IMR-90 (cell line): ENCODE measurements around the gene PSMD1. TPM values are rescaled to one million over a fixed set of nuclear protein-coding genes. Genes with fewer than 3 reads are reported as not detected.

ENCODE experiments used
- ATAC-seq: fragments of 200-7000 bp; cut with Tn5 transposase; 2 replicates; pipeline ENCODE4 v1.9.1; 2020; ENCODE audit warnings: low read depth, mild to moderate bottlenecking, moderate library complexity
- BruUV-seq: library from RNA; stranded (reverse); fragments of 400-500 nt; replicated peaks from 2 replicates; lab custom pipeline; 2021; lab: Mats Ljungman, UMichigan
- CTCF ChIA-PET: fragments of 300-600 bp; formaldehyde crosslinking; extraction: SDS; loops from one replicate; lab custom pipeline; 2021; ENCODE audit warnings: antibody characterized with exemption; lab: Yijun Ruan, JAX
- POLR2A ChIA-PET: fragments of 300-600 bp; sonication (Branson Sonifier 250); formaldehyde crosslinking; loops from one replicate; lab custom pipeline; 2022; ENCODE audit warnings: antibody characterized with exemption; ENCODE audit not compliant: unreplicated experiment; lab: Charles Lee
- DNase-seq: peaks from one replicate; pipeline ENCODE4 v3.0.0; 2013
- H2AFZ ChIP-seq: replicated peaks from 2 replicates; pipeline ENCODE3; 2013; ENCODE audit warnings: low read length, mild to moderate bottlenecking; ENCODE audit not compliant: poor library complexity
- H2AK5ac ChIP-seq: 2 replicates; pipeline ENCODE4 v1.6.1; 2013; ENCODE audit warnings: low read depth, low read length, inconsistent platforms
- H2AK9ac ChIP-seq: replicated peaks from 2 replicates; pipeline ENCODE3; 2013; ENCODE audit warnings: mild to moderate bottlenecking, low read depth, low read length, moderate library complexity; ENCODE audit not compliant: poor library complexity
- H2BK120ac ChIP-seq: 2 replicates; pipeline ENCODE4 v1.6.1; 2013; ENCODE audit warnings: low read depth, low read length, inconsistent platforms
- H2BK15ac ChIP-seq: 3 replicates; pipeline ENCODE4 v1.6.1; 2013; ENCODE audit warnings: low read depth, low read length, inconsistent platforms
- H2BK20ac ChIP-seq: 2 replicates; pipeline ENCODE4 v1.6.1; 2013; ENCODE audit warnings: low read depth, mild to moderate bottlenecking, inconsistent platforms, low read length, moderate library complexity
- H2BK5ac ChIP-seq: 2 replicates; pipeline ENCODE4 v1.6.1; 2013; ENCODE audit warnings: mild to moderate bottlenecking, low read depth, low read length, inconsistent platforms; ENCODE audit not compliant: poor library complexity, severe bottlenecking
- H3K14ac ChIP-seq: replicated peaks from 2 replicates; pipeline ENCODE4 v1.6.1; 2013; ENCODE audit warnings: low read depth, low read length, inconsistent platforms
- H3K18ac ChIP-seq: 2 replicates; pipeline ENCODE4 v1.6.1; 2013; ENCODE audit warnings: low read depth, low read length, control low read depth
- H3K23ac ChIP-seq: 2 replicates; pipeline ENCODE4 v1.6.1; 2013; ENCODE audit warnings: low read depth, low read length, inconsistent platforms
- H3K27ac ChIP-seq: 2 replicates; pipeline ENCODE4 v1.5.1; 2013; ENCODE audit warnings: mild to moderate bottlenecking, control low read depth, low read length; ENCODE audit not compliant: insufficient read depth
- H3K27me3 ChIP-seq: 2 replicates; pipeline ENCODE4 v1.6.1; 2013; ENCODE audit warnings: low read length; ENCODE audit not compliant: control insufficient read depth, insufficient read depth
- H3K36me3 ChIP-seq: 2 replicates; pipeline ENCODE4 v1.6.1; 2013; ENCODE audit warnings: low read length, mixed read lengths; ENCODE audit not compliant: control insufficient read depth, insufficient read depth
- H3K4ac ChIP-seq: 2 replicates; pipeline ENCODE4 v1.6.1; 2013; ENCODE audit warnings: low read depth, low read length, inconsistent platforms
- H3K4me1 ChIP-seq: 2 replicates; pipeline ENCODE4 v1.6.1; 2013; ENCODE audit warnings: low read length, mixed read lengths; ENCODE audit not compliant: control insufficient read depth, insufficient read depth
- H3K4me2 ChIP-seq: 2 replicates; pipeline ENCODE4 v1.6.1; 2013; ENCODE audit warnings: low read depth, mild to moderate bottlenecking, control low read depth, low read length, moderate library complexity
- H3K4me3 ChIP-seq: 2 replicates; pipeline ENCODE4 v1.5.1; 2013; ENCODE audit warnings: low read depth, mild to moderate bottlenecking, control low read depth, low read length, moderate library complexity; ENCODE audit not compliant: insufficient read depth
- H3K56ac ChIP-seq: 2 replicates; pipeline ENCODE4 v1.6.1; 2013; ENCODE audit warnings: low read length, inconsistent platforms; ENCODE audit not compliant: insufficient read depth; ENCODE audit errors: extremely low read depth
- H3K79me1 ChIP-seq, 2 experiments: 2 replicates each; pipeline ENCODE4 v1.6.1; 2013; ENCODE audit warnings: low read length in 2 of 2, inconsistent platforms in 1 of 2, low read depth in 1 of 2
- H3K9ac ChIP-seq: 2 replicates; pipeline ENCODE4 v1.6.1; 2013; ENCODE audit warnings: low read depth, low read length, control low read depth
- H3K9me1 ChIP-seq: 2 replicates; pipeline ENCODE4 v1.6.1; 2013; ENCODE audit warnings: low read length, inconsistent platforms; ENCODE audit not compliant: insufficient read depth
- H3K9me3 ChIP-seq: 2 replicates; pipeline ENCODE4 v1.6.1; 2013; ENCODE audit warnings: low read length; ENCODE audit not compliant: control insufficient read depth, insufficient read depth
- H4K20me1 ChIP-seq: 2 replicates; pipeline ENCODE4 v1.6.1; 2013; ENCODE audit warnings: low read length, inconsistent platforms; ENCODE audit not compliant: insufficient read depth
- H4K5ac ChIP-seq: 2 replicates; pipeline ENCODE4 v1.6.1; 2013; ENCODE audit warnings: mild to moderate bottlenecking, low read depth, low read length, control low read depth
- H4K8ac ChIP-seq, 2 experiments: 2 replicates each; pipeline ENCODE4 v1.6.1; 2013; ENCODE audit warnings: low read depth in 2 of 2, low read length in 2 of 2, control low read depth in 1 of 2, inconsistent platforms in 1 of 2
- H4K91ac ChIP-seq: 2 replicates; pipeline ENCODE4 v1.6.1; 2013; ENCODE audit warnings: low read depth, low read length, inconsistent platforms; ENCODE audit not compliant: insufficient read depth
- BHLHE40 ChIP-seq: fragments of 150-350 bp; IDR thresholded peaks from 2 replicates; pipeline ENCODE4 v1.6.1; 2016; ENCODE audit warnings: mild to moderate bottlenecking, low read depth, low read length
- CHD1 ChIP-seq: IDR thresholded peaks from 2 replicates; pipeline ENCODE4 v1.6.1; 2012; ENCODE audit warnings: low read depth, low read length, improper control_type of control experiment
- FOS ChIP-seq: fragments of 150-350 bp; IDR thresholded peaks from 2 replicates; pipeline ENCODE4 v1.6.1; 2016; ENCODE audit warnings: low read depth, low read length
- MAFK ChIP-seq: IDR thresholded peaks from 2 replicates; pipeline ENCODE4 v1.6.1; 2012; ENCODE audit warnings: low read depth, low read length, improper control_type of control experiment
- MAZ ChIP-seq: IDR thresholded peaks from 2 replicates; pipeline ENCODE4 v1.6.1; 2012; ENCODE audit warnings: low read depth, mild to moderate bottlenecking, low read length, improper control_type of control experiment, moderate library complexity, borderline replicate concordance
- MXI1 ChIP-seq: IDR thresholded peaks from 2 replicates; pipeline ENCODE4 v1.6.1; 2012; ENCODE audit warnings: low read depth, mild to moderate bottlenecking, low read length, moderate library complexity, borderline replicate concordance
- POLR2A ChIP-seq: IDR thresholded peaks from 2 replicates; pipeline ENCODE4 v1.6.1; 2012; ENCODE audit warnings: mild to moderate bottlenecking, low read depth, low read length
- RAD21 ChIP-seq: IDR thresholded peaks from 2 replicates; pipeline ENCODE4 v1.6.1; 2012; ENCODE audit warnings: low read length, improper control_type of control experiment
- RCOR1 ChIP-seq: IDR thresholded peaks from 2 replicates; pipeline ENCODE4 v1.6.1; 2012; ENCODE audit warnings: mild to moderate bottlenecking, low read length, improper control_type of control experiment; ENCODE audit not compliant: insufficient replicate concordance
- RFX5 ChIP-seq: IDR thresholded peaks from 2 replicates; pipeline ENCODE4 v1.8.0; 2012; ENCODE audit warnings: low read depth, mild to moderate bottlenecking, low read length, moderate library complexity
- SMC3 ChIP-seq: fragments of 150-350 bp; IDR thresholded peaks from 2 replicates; pipeline ENCODE4 v1.6.1; 2016; ENCODE audit warnings: low read depth, mild to moderate bottlenecking, antibody characterized with exemption, low read length, moderate library complexity
- WGBS, 2 experiments: methylation state at CpG; one replicate each; pipeline versions ENCODE4 v1.1.5 to v1.1.7; 2013; ENCODE audit warnings: missing lambda C conversion rate in 2 of 2; ENCODE audit not compliant: insufficient read length in 1 of 2; ENCODE audit errors: extremely low coverage in 2 of 2; 5-methylcytosine and 5-hydroxymethylcytosine counted together
- dilution Hi-C: fragments of 300-500 bp; cut with HindIII; formaldehyde crosslinking; loops from one replicate; pipeline ENCODE4 v1.14.3; 2018; ENCODE audit warnings: low sequenced_read_pairs; ENCODE audit not compliant: unreplicated experiment
- in situ Hi-C: fragments of 300-500 bp; cut with MboI; formaldehyde crosslinking; loops from 3 replicates; pipeline ENCODE4 v1.14.3; 2019; ENCODE audit warnings: low sequenced_read_pairs, inconsistent platforms, mixed read lengths
- intact Hi-C: fragments of 100-400 bp; cut with micrococcal nuclease; formaldehyde crosslinking; loops from 2 replicates; pipeline ENCODE4 v1.10.0; 2022
- polyA plus RNA-seq, 3 experiments: library from polyadenylated mRNA; depleted of rRNA; stranded (reverse); fragments of >200 nt; gene quantifications; 2 replicates each; pipeline ENCODE4 v1.2.3, GENCODE V29; 2012; ENCODE audit warnings: low replicate concordance in 1 of 3
- total RNA-seq: library from RNA; depleted of rRNA; stranded (reverse); fragments of >200 nt; gene quantifications from 2 replicates; pipeline ENCODE4 v1.2.3, GENCODE V29; 2012
- TF ChIP-seq, protein P1 (sequence below): fragments of 150-350 bp; IDR thresholded peaks from 2 replicates; pipeline ENCODE4 v1.6.1; 2016; ENCODE audit warnings: low read depth, mild to moderate bottlenecking, low read length, moderate library complexity, borderline replicate concordance
- TF ChIP-seq, protein P2 (sequence below): fragments of 150-350 bp; IDR thresholded peaks from 2 replicates; pipeline ENCODE4 v1.6.1; 2017; ENCODE audit warnings: mild to moderate bottlenecking, antibody characterized with exemption, low read length, low read depth

Gene PSMD1
- total and polyA plus RNA-seq, 2 of the 4 experiments (the other 2 are of a cell fraction), result 89.8 to 181 TPM

DNA sequence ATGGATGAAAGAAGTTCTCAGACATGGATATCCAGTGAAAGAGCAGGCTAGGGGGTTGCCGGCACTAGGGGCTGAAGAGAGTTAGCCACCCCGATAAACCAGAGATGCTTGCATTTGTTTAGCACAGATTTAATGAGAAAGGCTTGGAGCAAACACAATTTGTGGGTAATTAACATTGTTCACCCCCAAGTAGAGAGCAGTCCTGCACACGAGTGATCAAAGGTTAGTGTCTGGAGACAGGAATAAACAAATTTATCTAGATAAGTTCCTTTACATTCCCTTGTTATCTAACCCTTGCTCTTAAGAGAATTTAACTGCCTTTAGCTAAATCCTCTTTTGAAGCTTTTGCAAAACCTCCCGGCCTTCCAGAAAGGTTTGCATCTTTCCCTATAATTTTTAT lies 44.3 kb downstream of the PSMD1 start:
- DNase-seq, result no peak
- Histone ChIP-seq H3K27me3 (no peaks in the 10 kb centered on the region), H3K14ac (no peak overlapping the region), H3K9ac (no peak overlapping the region), H2AK5ac (no peak overlapping the region), H3K9me1 (peaks cover 7% of the 10 kb centered on the region), H3K4me1 (peaks cover 7% of the 10 kb centered on the region), H3K4me3 (no peak overlapping the region), H3K56ac (no peak overlapping the region), H2AFZ (no peak overlapping the region), H3K36me3 (peaks cover 33% of the 10 kb centered on the region), H2BK20ac (no peak overlapping the region), H3K27ac (no peak overlapping the region), H4K91ac (no peak overlapping the region), H3K4ac (no peak overlapping the region), H4K8ac (no peak overlapping the region), H3K79me1 (peaks cover 5 to 30% of the 10 kb centered on the region in 2 experiments), H3K23ac (no peak overlapping the region), H4K5ac (no peak overlapping the region), H4K20me1 (no peaks in the 10 kb centered on the region; the same call in 1 of the 2 replicates), H3K4me2 (no peak overlapping the region), H3K18ac (no peak overlapping the region), H2BK120ac (no peak overlapping the region), H3K9me3 (peaks cover 19% of the 10 kb centered on the region), H2BK15ac (no peak overlapping the region), H2AK9ac (no peak overlapping the region), H2BK5ac (no peak overlapping the region)
- no peak for TF ChIP-seq CHD1
- no peak for TF ChIP-seq RFX5
- no peak for TF ChIP-seq FOS
- TF ChIP-seq, protein P1, sequence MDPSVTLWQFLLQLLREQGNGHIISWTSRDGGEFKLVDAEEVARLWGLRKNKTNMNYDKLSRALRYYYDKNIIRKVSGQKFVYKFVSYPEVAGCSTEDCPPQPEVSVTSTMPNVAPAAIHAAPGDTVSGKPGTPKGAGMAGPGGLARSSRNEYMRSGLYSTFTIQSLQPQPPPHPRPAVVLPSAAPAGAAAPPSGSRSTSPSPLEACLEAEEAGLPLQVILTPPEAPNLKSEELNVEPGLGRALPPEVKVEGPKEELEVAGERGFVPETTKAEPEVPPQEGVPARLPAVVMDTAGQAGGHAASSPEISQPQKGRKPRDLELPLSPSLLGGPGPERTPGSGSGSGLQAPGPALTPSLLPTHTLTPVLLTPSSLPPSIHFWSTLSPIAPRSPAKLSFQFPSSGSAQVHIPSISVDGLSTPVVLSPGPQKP, result no peak
- TF ChIP-seq BHLHE40, result no peak
- no peak for TF ChIP-seq MAZ
- TF ChIP-seq POLR2A, result no peak
- TF ChIP-seq RAD21, result no peak
- no peak for TF ChIP-seq RCOR1
- no peak for TF ChIP-seq MXI1
- TF ChIP-seq, protein P2, sequence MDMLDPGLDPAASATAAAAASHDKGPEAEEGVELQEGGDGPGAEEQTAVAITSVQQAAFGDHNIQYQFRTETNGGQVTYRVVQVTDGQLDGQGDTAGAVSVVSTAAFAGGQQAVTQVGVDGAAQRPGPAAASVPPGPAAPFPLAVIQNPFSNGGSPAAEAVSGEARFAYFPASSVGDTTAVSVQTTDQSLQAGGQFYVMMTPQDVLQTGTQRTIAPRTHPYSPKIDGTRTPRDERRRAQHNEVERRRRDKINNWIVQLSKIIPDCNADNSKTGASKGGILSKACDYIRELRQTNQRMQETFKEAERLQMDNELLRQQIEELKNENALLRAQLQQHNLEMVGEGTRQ, result no peak
- TF ChIP-seq SMC3, result no peak
- no peak for TF ChIP-seq MAFK
- 60% methylated on average over 1 of the region's 4 CpGs; no CpG with 5 or more reads in 1 of the 2 experiments for WGBS, 2 experiments
- ChIA-PET POLR2A (no interaction called here), CTCF (no interaction called here)
- in situ Hi-C loops, result loop anchor here (10.0 kb wide), 2 partner anchors 314 to 354 kb away; no protein-coding TSS in a partner anchor
- no TSS peak for BruUV-seq
- dilution Hi-C loops, result no loop called here
- ATAC-seq, result no peak
- intact Hi-C loops, result no loop called here
